ENCODE measurements around the gene RGL3. TPM values are rescaled to one million over a fixed set of nuclear protein-coding genes. Genes with fewer than 3 reads are reported as not detected.

The RGL3 gene
- total RNA-seq, 1 experiment from 2014 or later, result 65.9 TPM

DNA sequence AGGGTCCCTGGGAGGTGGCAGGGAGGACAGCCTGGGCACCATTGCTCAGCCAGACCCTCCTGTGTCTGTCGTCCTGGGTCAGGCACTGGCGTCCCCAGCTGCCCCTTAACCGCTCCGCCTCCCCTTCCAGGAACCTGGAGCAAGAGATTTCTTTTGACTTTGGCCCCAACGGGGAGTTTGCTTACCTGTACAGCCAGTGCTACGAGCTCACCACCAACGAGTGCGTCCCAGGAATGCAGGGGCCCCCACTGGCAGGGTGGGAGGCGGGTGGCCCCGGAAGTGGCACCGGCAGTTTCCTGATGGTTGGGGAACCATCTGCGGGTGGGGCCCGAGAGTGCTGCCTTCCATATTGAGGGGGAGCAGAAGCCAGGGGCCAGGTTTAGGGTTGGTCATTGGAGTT is 29.3 kb upstream of the RGL3 start:
- peaks cover 9 to 46% (median 45%) of the 10 kb centered on the region in 3 experiments; a peak in 6 of 7 replicates for H3K36me3 Mint-ChIP-seq (ENCODE audit: insufficient read depth in 1 of 3, low read depth in 3 of 3)
- Histone ChIP-seq H2BK120ac (ENCODE audit: low read depth, low read length, poor library complexity, severe bottlenecking) (no peak overlapping the region), H2BK15ac (ENCODE audit: low read depth, low read length) (no peak overlapping the region), H4K91ac (ENCODE audit: insufficient read length, low read depth, low read length) (no peak overlapping the region), H3T11ph (ENCODE audit: low read length) (no peak overlapping the region), H2BK20ac (ENCODE audit: low read depth, low read length, poor library complexity, severe bottlenecking) (no peak overlapping the region), H3K23ac (ENCODE audit: insufficient read length, low read depth, low read length) (no peak overlapping the region), H3K79me1 (ENCODE audit: insufficient read depth, low read depth, low read length, poor library complexity, severe bottlenecking) (no peaks in the 10 kb centered on the region), H3K9me3 (ENCODE audit: control insufficient read depth, low read depth, low read length) (no peaks in the 10 kb centered on the region), H3K79me2 (ENCODE audit: insufficient read depth, low read length) (no peaks in the 10 kb centered on the region), H3K14ac (ENCODE audit: insufficient read depth, low read length) (no peak overlapping the region), H3K27me3 (ENCODE audit: insufficient read depth, low read length) (no peaks in the 10 kb centered on the region), H3K18ac (ENCODE audit: insufficient read length, low read depth, low read length) (no peak overlapping the region), H2AK5ac (ENCODE audit: insufficient read length, low read length) (no peak overlapping the region), H4K20me1 (ENCODE audit: control insufficient read depth, insufficient read depth, insufficient read length) (no peaks in the 10 kb centered on the region), H3K9ac (ENCODE audit: extremely low read depth, insufficient read length, low read length) (no peak overlapping the region), H4K8ac (replicated peaks; ENCODE audit: insufficient read length, low read depth, low read length) (no peak overlapping the region), H3K4me2 (ENCODE audit: insufficient read depth, insufficient read length, low read length) (no peak overlapping the region), H2BK5ac (ENCODE audit: insufficient read length, low read length) (no peak overlapping the region), H2BK12ac (ENCODE audit: insufficient read length, low read depth, low read length) (no peak overlapping the region), H3K56ac (ENCODE audit: insufficient read length, low read depth, low read length) (no peak overlapping the region), H2AFZ (ENCODE audit: low read length) (no peak overlapping the region), H3K23me2 (ENCODE audit: insufficient read length, low read depth, low read length, poor library complexity, severe bottlenecking) (no peaks in the 10 kb centered on the region), H3K27ac (ENCODE audit: insufficient read length, low read depth, low read length) (no peak overlapping the region), H4K5ac (ENCODE audit: insufficient read length, low read depth, low read length) (no peak overlapping the region), H3K4ac (ENCODE audit: low read depth, low read length) (no peak overlapping the region), H3K4me1 (ENCODE audit: insufficient read depth, low read length) (no peaks in the 10 kb centered on the region)
- no CpG with 5 or more reads among the region's 13 CpGs for WGBS (ENCODE audit: extremely low coverage, insufficient read length, low lambda C conversion rate)
- H3K27me3 Mint-ChIP-seq (ENCODE audit: low read depth), result no peaks in the 10 kb centered on the region
- H3K9me3 Mint-ChIP-seq, result no peaks in the 10 kb centered on the region; a peak in 1 of 5 replicates
- H3K27ac Mint-ChIP-seq, result no peak overlapping the region
- TF ChIP-seq, protein P1, sequence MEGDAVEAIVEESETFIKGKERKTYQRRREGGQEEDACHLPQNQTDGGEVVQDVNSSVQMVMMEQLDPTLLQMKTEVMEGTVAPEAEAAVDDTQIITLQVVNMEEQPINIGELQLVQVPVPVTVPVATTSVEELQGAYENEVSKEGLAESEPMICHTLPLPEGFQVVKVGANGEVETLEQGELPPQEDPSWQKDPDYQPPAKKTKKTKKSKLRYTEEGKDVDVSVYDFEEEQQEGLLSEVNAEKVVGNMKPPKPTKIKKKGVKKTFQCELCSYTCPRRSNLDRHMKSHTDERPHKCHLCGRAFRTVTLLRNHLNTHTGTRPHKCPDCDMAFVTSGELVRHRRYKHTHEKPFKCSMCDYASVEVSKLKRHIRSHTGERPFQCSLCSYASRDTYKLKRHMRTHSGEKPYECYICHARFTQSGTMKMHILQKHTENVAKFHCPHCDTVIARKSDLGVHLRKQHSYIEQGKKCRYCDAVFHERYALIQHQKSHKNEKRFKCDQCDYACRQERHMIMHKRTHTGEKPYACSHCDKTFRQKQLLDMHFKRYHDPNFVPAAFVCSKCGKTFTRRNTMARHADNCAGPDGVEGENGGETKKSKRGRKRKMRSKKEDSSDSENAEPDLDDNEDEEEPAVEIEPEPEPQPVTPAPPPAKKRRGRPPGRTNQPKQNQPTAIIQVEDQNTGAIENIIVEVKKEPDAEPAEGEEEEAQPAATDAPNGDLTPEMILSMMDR (conservative IDR thresholded peaks at IDR 0.05), result no peak
- H3K4me1 Mint-ChIP-seq, result peaks cover 13 to 25% of the 10 kb centered on the region in 2 experiments
- DNase-seq, result no peak
- no peak overlapping the region for H3K4me3 Mint-ChIP-seq

All from H9 (cell line).